Measurements from ENCODE around the gene PTPRN2. TPM values are rescaled to one million over a fixed set of nuclear protein-coding genes. Genes with fewer than 3 reads are reported as not detected.
"Not testable (repeated sequence)": the region's sequence is repeated elsewhere in the genome, so short reads cannot be mapped to it uniquely, and the experiment has no call there.

PTPRN2 gene
- total RNA-seq, 5 donors from 2014 or later (not counting 1 experiment from before 2014, with no cell fraction given): 0.60 to 1.7 (median 0.82) TPM

GRCh38 chr7:158353606-158354570, 233.7 kb downstream of the PTPRN2 start:
- no peak overlapping the region for H3K4me3 Mint-ChIP-seq

GRCh38 chr7:158351899-158352729, 235.5 kb downstream of the PTPRN2 start:
- Mint-ChIP-seq H3K9me3 (peaks cover 10 to 15% (median 15%) of the 10 kb centered on the region in 3 donors), H3K27me3 (peaks cover 4 to 19% of the 10 kb centered on the region in 2 donors)
- ATAC-seq (replicated peaks in 1 of 4); H3K9me3 ChIP-seq; H3K27ac Mint-ChIP-seq; H3K36me3 ChIP-seq (ENCODE audit: control insufficient read depth in 2 of 2, extremely low read depth in 1 of 2, insufficient read depth in 1 of 2, low read length in 1 of 2); H3K4me3 Mint-ChIP-seq; H3K4me1 Mint-ChIP-seq; POLR2A ChIA-PET; DNase-seq; H3K4me3 ChIP-seq (ENCODE audit: control insufficient read depth in 1 of 2, extremely low read depth in 1 of 2, low read length in 1 of 2); H3K27ac ChIP-seq (ENCODE audit: low read length); H3K4me1 ChIP-seq (ENCODE audit: control insufficient read depth in 1 of 2, extremely low read depth in 1 of 2, insufficient read depth in 2 of 2, low read length in 2 of 2); CTCF ChIA-PET; H3K36me3 Mint-ChIP-seq: not testable (repeated sequence)
- WGBS (ENCODE audit: insufficient coverage): 83% methylated on average over 12 of the region's 30 CpGs
- peaks cover 0 to 31% of the 10 kb centered on the region in 2 experiments for H3K27me3 ChIP-seq (replicated peaks in 1 of 2; ENCODE audit: control insufficient read depth in 2 of 2, extremely low read depth in 1 of 2, insufficient read depth in 2 of 2, low read length in 1 of 2)

More at GRCh38 chr7:158353606-158354570, 233.7 kb downstream of the PTPRN2 start:
- Mint-ChIP-seq H3K4me1 (no peaks in the 10 kb centered on the region), H3K9me3 (peaks cover 10 to 15% (median 15%) of the 10 kb centered on the region in 3 donors), H3K27me3 (peaks cover 8 to 21% of the 10 kb centered on the region in 2 donors), H3K27ac (no peak overlapping the region), H3K36me3 (no peaks in the 10 kb centered on the region)
- WGBS (ENCODE audit: insufficient coverage): 58% methylated on average over 7 of the region's 12 CpGs
- ATAC-seq (replicated peaks in 1 of 4) (no peak), DNase-seq (no peak)
- no peaks in the 10 kb centered on the region for H3K9me3 ChIP-seq
- no peaks in the 10 kb centered on the region for H3K4me1 ChIP-seq (ENCODE audit: control insufficient read depth in 1 of 2, extremely low read depth in 1 of 2, insufficient read depth in 2 of 2, low read length in 2 of 2)
- peaks cover 0 to 38% of the 10 kb centered on the region in 2 experiments for H3K27me3 ChIP-seq (replicated peaks in 1 of 2; ENCODE audit: control insufficient read depth in 2 of 2, extremely low read depth in 1 of 2, insufficient read depth in 2 of 2, low read length in 1 of 2)
- H3K27ac ChIP-seq (ENCODE audit: low read length): no peak overlapping the region
- ChIA-PET POLR2A (no interaction called here), CTCF (no interaction called here)
- no peak overlapping the region for H3K4me3 ChIP-seq (ENCODE audit: control insufficient read depth in 1 of 2, extremely low read depth in 1 of 2, low read length in 1 of 2)
- no peaks in the 10 kb centered on the region for H3K36me3 ChIP-seq (ENCODE audit: control insufficient read depth in 2 of 2, extremely low read depth in 1 of 2, insufficient read depth in 1 of 2, low read length in 1 of 2)

GRCh38 chr7:158351481-158351880, 236.1 kb downstream of the PTPRN2 start:
- POLR2A ChIA-PET: no interaction called here
- H3K9me3 ChIP-seq: no peaks in the 10 kb centered on the region
- H3K36me3 ChIP-seq (ENCODE audit: control insufficient read depth in 2 of 2, extremely low read depth in 1 of 2, insufficient read depth in 1 of 2, low read length in 1 of 2): no peaks in the 10 kb centered on the region
- no peak overlapping the region for H3K27ac ChIP-seq (ENCODE audit: low read length)
- Mint-ChIP-seq H3K4me1 (no peaks in the 10 kb centered on the region), H3K27me3 (peaks cover 4 to 15% of the 10 kb centered on the region in 2 donors), H3K4me3 (no peak overlapping the region), H3K36me3 (no peaks in the 10 kb centered on the region), H3K9me3 (peaks cover 9 to 15% (median 15%) of the 10 kb centered on the region in 3 donors), H3K27ac (no peak overlapping the region)
- WGBS (ENCODE audit: insufficient coverage): 91% methylated on average over 6 of the region's 9 CpGs
- peaks cover 0 to 30% of the 10 kb centered on the region in 2 experiments for H3K27me3 ChIP-seq (replicated peaks in 1 of 2; ENCODE audit: control insufficient read depth in 2 of 2, extremely low read depth in 1 of 2, insufficient read depth in 2 of 2, low read length in 1 of 2)
- no peak overlapping the region for H3K4me3 ChIP-seq (ENCODE audit: control insufficient read depth in 1 of 2, extremely low read depth in 1 of 2, low read length in 1 of 2)
- H3K4me1 ChIP-seq (ENCODE audit: control insufficient read depth in 1 of 2, extremely low read depth in 1 of 2, insufficient read depth in 2 of 2, low read length in 2 of 2): no peaks in the 10 kb centered on the region
- CTCF ChIA-PET: no interaction called here
- ATAC-seq (replicated peaks in 1 of 4): no peak
- no peak for DNase-seq

GRCh38 chr7:158351051-158351450, 236.6 kb downstream of the PTPRN2 start:
- DNase-seq (no peak), ATAC-seq (replicated peaks in 1 of 4) (no peak)
- no peak overlapping the region for H3K27ac ChIP-seq (ENCODE audit: low read length)
- Mint-ChIP-seq H3K27ac (no peak overlapping the region), H3K36me3 (no peaks in the 10 kb centered on the region), H3K4me3 (no peak overlapping the region), H3K9me3 (peaks cover 5 to 15% (median 13%) of the 10 kb centered on the region in 3 donors), H3K27me3 (peaks cover 0 to 10% of the 10 kb centered on the region in 2 donors), H3K4me1 (no peaks in the 10 kb centered on the region)
- no peaks in the 10 kb centered on the region for H3K9me3 ChIP-seq
- H3K4me1 ChIP-seq (ENCODE audit: control insufficient read depth in 1 of 2, extremely low read depth in 1 of 2, insufficient read depth in 2 of 2, low read length in 2 of 2): no peaks in the 10 kb centered on the region
- ChIA-PET CTCF (no interaction called here), POLR2A (no interaction called here)
- no peaks in the 10 kb centered on the region for H3K36me3 ChIP-seq (ENCODE audit: control insufficient read depth in 2 of 2, extremely low read depth in 1 of 2, insufficient read depth in 1 of 2, low read length in 1 of 2)
- 76% methylated on average over 6 of the region's 11 CpGs for WGBS (ENCODE audit: insufficient coverage)
- H3K27me3 ChIP-seq (replicated peaks in 1 of 2; ENCODE audit: control insufficient read depth in 2 of 2, extremely low read depth in 1 of 2, insufficient read depth in 2 of 2, low read length in 1 of 2): peaks cover 0 to 30% of the 10 kb centered on the region in 2 experiments
- no peak overlapping the region for H3K4me3 ChIP-seq (ENCODE audit: control insufficient read depth in 1 of 2, extremely low read depth in 1 of 2, low read length in 1 of 2)

- no peaks in the 10 kb centered on the region for H3K36me3 Mint-ChIP-seq
- H3K36me3 ChIP-seq (ENCODE audit: control insufficient read depth in 2 of 2, extremely low read depth in 1 of 2, insufficient read depth in 1 of 2, low read length in 1 of 2): no peaks in the 10 kb centered on the region
- H3K27ac Mint-ChIP-seq: no peak overlapping the region
- peaks cover 0 to 9% of the 10 kb centered on the region in 2 donors for H3K27me3 Mint-ChIP-seq
- H3K27me3 ChIP-seq (replicated peaks in 1 of 2; ENCODE audit: control insufficient read depth in 2 of 2, extremely low read depth in 1 of 2, insufficient read depth in 2 of 2, low read length in 1 of 2): peaks cover 0 to 26% of the 10 kb centered on the region in 2 experiments
- WGBS (ENCODE audit: insufficient coverage): 89% methylated on average over 8 of the region's 12 CpGs
- H3K4me1 Mint-ChIP-seq: no peaks in the 10 kb centered on the region
- H3K4me3 Mint-ChIP-seq: no peak overlapping the region
- peaks cover 5 to 15% (median 10%) of the 10 kb centered on the region in 3 donors for H3K9me3 Mint-ChIP-seq
- ChIA-PET POLR2A (no interaction called here), CTCF (no interaction called here)
- no peak overlapping the region for H3K4me3 ChIP-seq (ENCODE audit: control insufficient read depth in 1 of 2, extremely low read depth in 1 of 2, low read length in 1 of 2)
- DNase-seq (no peak), ATAC-seq (replicated peaks in 1 of 4) (no peak)
- H3K4me1 ChIP-seq (ENCODE audit: control insufficient read depth in 1 of 2, extremely low read depth in 1 of 2, insufficient read depth in 2 of 2, low read length in 2 of 2): no peaks in the 10 kb centered on the region
- no peak overlapping the region for H3K27ac ChIP-seq (ENCODE audit: low read length)
- H3K9me3 ChIP-seq: no peaks in the 10 kb centered on the region
Measured at GRCh38 chr7:158350166-158350900, 237.3 kb downstream of the PTPRN2 start.

GRCh38 chr7:158348446-158348845, 239.2 kb downstream of the PTPRN2 start:
- H3K27ac Mint-ChIP-seq: no peak overlapping the region
- Histone ChIP-seq H3K4me3 (ENCODE audit: control insufficient read depth in 1 of 2, extremely low read depth in 1 of 2, low read length in 1 of 2) (no peak overlapping the region), H3K4me1 (ENCODE audit: control insufficient read depth in 1 of 2, extremely low read depth in 1 of 2, insufficient read depth in 2 of 2, low read length in 2 of 2) (no peaks in the 10 kb centered on the region), H3K36me3 (ENCODE audit: control insufficient read depth in 2 of 2, extremely low read depth in 1 of 2, insufficient read depth in 1 of 2, low read length in 1 of 2) (no peaks in the 10 kb centered on the region), H3K27ac (ENCODE audit: low read length) (no peak overlapping the region), H3K27me3 (replicated peaks in 1 of 2; ENCODE audit: control insufficient read depth in 2 of 2, extremely low read depth in 1 of 2, insufficient read depth in 2 of 2, low read length in 1 of 2) (peaks cover 0 to 22% of the 10 kb centered on the region in 2 experiments), H3K9me3 (no peaks in the 10 kb centered on the region)
- no peak overlapping the region for H3K4me3 Mint-ChIP-seq
- no peaks in the 10 kb centered on the region for H3K9me3 Mint-ChIP-seq
- POLR2A ChIA-PET: no interaction called here
- H3K36me3 Mint-ChIP-seq: no peaks in the 10 kb centered on the region
- ATAC-seq (replicated peaks in 1 of 4): no peak
- no peak for DNase-seq
- H3K4me1 Mint-ChIP-seq: no peaks in the 10 kb centered on the region
- H3K27me3 Mint-ChIP-seq: peaks cover 0 to 8% of the 10 kb centered on the region in 2 donors
- WGBS (ENCODE audit: insufficient coverage): 60% methylated on average over 1 of the region's 3 CpGs
- CTCF ChIA-PET: no interaction called here
